ENCODE measurements around the gene KANSL2. TPM values are rescaled to one million over a fixed set of nuclear protein-coding genes. Genes with fewer than 3 reads are reported as not detected.

The KANSL2 gene
- total and polyA plus RNA-seq, 2 of the 13 experiments (the other 11 are each of a cell fraction or from before 2014, with no cell fraction given), result 24.1 to 41.3 TPM

- TF ChIP-seq HOMEZ (CRISPR knock-in tag; IDR thresholded peaks at IDR 0.05; ENCODE audit: low read depth) (peak; percentile 85; the same call in 1 of the 2 replicates), KMT2B (CRISPR knock-in tag; IDR thresholded peaks at IDR 0.05) (peak; percentile 93), CREBL2 (CRISPR knock-in tag; IDR thresholded peaks at IDR 0.05; ENCODE audit: borderline replicate concordance) (no peak), ZNF12 (CRISPR knock-in tag; IDR thresholded peaks at IDR 0.05) (0 out of 2 replicates have a peak, but pooled peaks have one; percentile 51), HNF4G (IDR thresholded peaks at IDR 0.05; ENCODE audit: borderline replicate concordance, low read depth, low read length) (no peak), HNF4G (CRISPR knock-in tag; IDR thresholded peaks at IDR 0.05; ENCODE audit: borderline replicate concordance, low read depth) (peak; percentile 16; the same call in 1 of the 2 replicates), ATF3 (CRISPR knock-in tag; IDR thresholded peaks at IDR 0.05) (no peak), NR2F6 (IDR thresholded peaks at IDR 0.05) (no peak), NR2F6 (CRISPR knock-in tag; IDR thresholded peaks at IDR 0.05) (peak; percentile 38; the same call in 1 of the 2 replicates), ZNF549 (CRISPR knock-in tag; IDR thresholded peaks at IDR 0.05) (no peak), ZNF547 (CRISPR knock-in tag; IDR thresholded peaks at IDR 0.05) (peak; percentile 51; the same call in 1 of the 2 replicates), SETDB1 (CRISPR knock-in tag; IDR thresholded peaks at IDR 0.05; ENCODE audit: borderline replicate concordance) (no peak), MBNL3 (CRISPR knock-in tag; conservative IDR thresholded peaks at IDR 0.05) (no peak), ZNF468 (CRISPR knock-in tag; IDR thresholded peaks at IDR 0.05) (peak; percentile 74; the same call in 1 of the 2 replicates), PRDM4 (CRISPR knock-in tag; IDR thresholded peaks at IDR 0.05; ENCODE audit: borderline replicate concordance) (0 out of 2 replicates have a peak, but pooled peaks have one; percentile 59), TERF1 (CRISPR knock-in tag; IDR thresholded peaks at IDR 0.05) (no peak), RARG (CRISPR knock-in tag; IDR thresholded peaks at IDR 0.05; ENCODE audit: low read depth) (peak; percentile 82; the same call in 1 of the 2 replicates), ZHX1 (CRISPR knock-in tag; IDR thresholded peaks at IDR 0.05; ENCODE audit: low read depth) (no peak), GTF2F1 (IDR thresholded peaks at IDR 0.05; ENCODE audit: low read length) (no peak), CENPT (CRISPR knock-in tag; IDR thresholded peaks at IDR 0.05; ENCODE audit: low read depth) (no peak)
Observed at GRCh38 chr12:48681710-48682532, at the start of gene KANSL2 (continued).
